A549 (cell line): ENCODE data around the gene TLR9. TPM values are rescaled to one million over a fixed set of nuclear protein-coding genes. Genes with fewer than 3 reads are reported as not detected.
A peak's percentile ranks its signal among the peaks of the same experiment; 100 is the strongest.

Experiments used
- ATAC-seq, 2 experiments: fragments of 200-7000 bp in 1 of 2; fragments of >200 bp in 1 of 2; cut with Nextera tagmentation in 1 of 2; cut with Tn5 transposase in 1 of 2; 3 replicates each; pipeline versions ENCODE4 v1.8.0 to v1.9.1; 2018 to 2020; ENCODE audit warnings: mild to moderate bottlenecking in 1 of 2, moderate library complexity in 1 of 2
- CTCF ChIA-PET: fragments of 300-600 bp; sonication (Branson Sonifier 250); formaldehyde crosslinking; extraction: SDS; loops from one replicate; lab custom pipeline; 2021; ENCODE audit warnings: antibody characterized with exemption, inconsistent platforms; lab: Yijun Ruan, JAX
- POLR2A ChIA-PET: fragments of 350-600 bp; formaldehyde crosslinking; extraction: SDS; loops from one replicate; lab custom pipeline; 2021; ENCODE audit warnings: antibody characterized with exemption, inconsistent platforms; lab: Yijun Ruan, JAX
- DNase-seq, 2 experiments: peaks; one replicate each; pipeline versions ENCODE4 v3.0.0 to v3.0.0-alpha.2; 2011 to 2016; ENCODE audit warnings: low read depth in 1 of 2, low spot score in 1 of 2
- FAIRE-seq: peaks from 2 replicates; lab custom pipeline; 2011; peaks lifted over from hg19 to GRCh38; lab: Jason Lieb, UNC
- H3K27ac ChIP-seq, 2 experiments: fragments of >200 bp; sonication (Bioruptor Twin); formaldehyde crosslinking; 3 replicates each; pipeline ENCODE4 v1.5.1; 2016 to 2017
- H3K4me1 ChIP-seq: fragments of >200 bp; sonication (Bioruptor Twin); formaldehyde crosslinking; 3 replicates; pipeline ENCODE4 v1.6.1; 2016
- H3K4me2 ChIP-seq: fragments of >200 bp; sonication (Bioruptor Twin); formaldehyde crosslinking; 3 replicates; pipeline ENCODE4 v1.6.1; 2016
- H3K4me3 ChIP-seq: fragments of >200 bp; sonication (Bioruptor Twin); formaldehyde crosslinking; 3 replicates; pipeline ENCODE4 v1.5.1; 2016
- H3K9me3 ChIP-seq: fragments of >200 bp; sonication (Bioruptor Twin); formaldehyde crosslinking; 3 replicates; pipeline ENCODE4 v1.6.1; 2016
- ATOH8 ChIP-seq: fragments of 250-450 bp; sonication (Bioruptor Pico); IDR thresholded peaks from 2 replicates; pipeline ENCODE4 v1.5.0; 2020; ENCODE audit warnings: low read depth, mild to moderate bottlenecking, moderate library complexity
- BCL3 ChIP-seq: fragments of >200 bp; sonication (Bioruptor Twin); formaldehyde crosslinking; IDR thresholded peaks from 3 replicates; pipeline ENCODE4 v1.6.1; 2016
- CBX2 ChIP-seq: fragments of 200-600 bp; sonication (generic); IDR thresholded peaks from 2 replicates; pipeline ENCODE4 v1.6.1; 2016; ENCODE audit warnings: low read depth, mild to moderate bottlenecking, borderline replicate concordance
- EHF ChIP-seq: fragments of 250-450 bp; sonication (Bioruptor Pico); IDR thresholded peaks from 2 replicates; pipeline ENCODE4 v1.5.0; 2020; ENCODE audit warnings: mild to moderate bottlenecking
- EHMT2 ChIP-seq: fragments of 200-600 bp; sonication (generic); IDR thresholded peaks from 2 replicates; pipeline ENCODE4 v1.6.1; 2016; ENCODE audit warnings: antibody characterized with exemption, low read depth, mild to moderate bottlenecking, moderate library complexity
- FOXS1 ChIP-seq: fragments of 250-450 bp; sonication (Bioruptor Pico); IDR thresholded peaks from 2 replicates; pipeline ENCODE4 v1.5.0; 2020; ENCODE audit warnings: mild to moderate bottlenecking, moderate library complexity
- GATA3 ChIP-seq: IDR thresholded peaks from 2 replicates; pipeline ENCODE4 v1.6.1; 2012; ENCODE audit warnings: borderline replicate concordance
- HES2 ChIP-seq: fragments of >200 bp; sonication (Bioruptor Twin); formaldehyde crosslinking; IDR thresholded peaks from 2 replicates; pipeline ENCODE4 v1.6.1; 2016
- HEYL ChIP-seq: fragments of 250-450 bp; sonication (Bioruptor Pico); IDR thresholded peaks from 2 replicates; pipeline ENCODE4 v1.8.0; 2021; ENCODE audit warnings: mild to moderate bottlenecking, moderate library complexity
- HOXB13 ChIP-seq: fragments of 250-450 bp; sonication (Bioruptor Pico); IDR thresholded peaks from 2 replicates; pipeline ENCODE4 v1.5.0; 2020; ENCODE audit warnings: low read depth, mild to moderate bottlenecking, moderate library complexity
- MAZ ChIP-seq: fragments of 150-350 bp; IDR thresholded peaks from 2 replicates; pipeline ENCODE4 v1.6.1; 2014; ENCODE audit warnings: antibody characterized with exemption, low read depth, low read length, borderline replicate concordance
- NFE2L2 ChIP-seq: fragments of 150-350 bp; conservative IDR thresholded peaks from 2 replicates; pipeline ENCODE4 v1.6.1; 2014; ENCODE audit warnings: low read length
- RFX5 ChIP-seq: fragments of 450-650 bp; IDR thresholded peaks from 2 replicates; pipeline ENCODE4 v1.7.1; 2014; ENCODE audit warnings: antibody characterized with exemption, mild to moderate bottlenecking, moderate library complexity
- TFCP2L1 ChIP-seq: fragments of 250-450 bp; sonication (Bioruptor Pico); IDR thresholded peaks from 2 replicates; pipeline ENCODE4 v1.5.0; 2021; ENCODE audit warnings: mild to moderate bottlenecking
- ZFP36 ChIP-seq: fragments of 450-650 bp; IDR thresholded peaks from 2 replicates; pipeline ENCODE4 v1.6.1; 2014; ENCODE audit warnings: borderline replicate concordance; ENCODE audit not compliant: partially characterized antibody
- WGBS: methylation state at CpG from one replicate; pipeline ENCODE4 v1.1.6; 2017; ENCODE audit errors: missing lambda C conversion rate; 5-methylcytosine and 5-hydroxymethylcytosine counted together
- polyA plus RNA-seq, 4 experiments: library from polyadenylated mRNA; depleted of rRNA in 3 of 4; stranded (reverse); fragments of >200 nt; fragmentation: RNase III in 1 of 4; extraction: RNeasy Plus Mini Kit Qiagen cat#74134 plus additional on column Dnase treatment in 1 of 4; gene quantifications; 2 replicates in 3 of 4; 3 replicates in 1 of 4; pipeline ENCODE4 v1.2.3, GENCODE V29; 2011 to 2017

The TLR9 gene
- polyA plus RNA-seq, 2 of the 4 experiments (the other 2 are of a cell fraction) = 0.04 TPM; not detected in 1

- Histone ChIP-seq H3K9me3 (no peaks in the 10 kb centered on the region), H3K27ac (no peak overlapping the region), H3K4me3 (no peak overlapping the region), H3K4me2 (no peak overlapping the region), H3K4me1 (no peaks in the 10 kb centered on the region)
- TF ChIP-seq HES2 = no peak
- no peak for TF ChIP-seq HEYL
- no peak for TF ChIP-seq MAZ
- no peak for TF ChIP-seq ATOH8
- no peak for TF ChIP-seq FOXS1 (CRISPR knock-in tag)
- TF ChIP-seq RFX5 = no peak
- no peak for TF ChIP-seq NFE2L2
- no peak for TF ChIP-seq EHMT2
- TF ChIP-seq CBX2 = no peak
- TF ChIP-seq GATA3 = no peak
- 0 out of 6 replicates have a peak, but pooled peaks of 1 of the 2 experiments have one; percentile 11 for ATAC-seq
- DNase-seq = no peak
- ChIA-PET CTCF (interaction anchor here (0.7 to 12.2 kb wide), 4 partner anchors 7 to 145 kb away, joined by 3 to 198 read pairs (median 6); partner anchors contain the start of gene TWF2), POLR2A (interaction anchor here (1.0 kb wide), 1 partner anchor 11 kb away, joined by 3 read pairs; no protein-coding TSS in a partner anchor)
- FAIRE-seq = no peak
- WGBS = 87% methylated on average over 3 of the region's 4 CpGs
Observed at GRCh38 chr3:52227117-52227516, 1.7 kb upstream of the TLR9 start.

GRCh38 chr3:52226229-52226817 lies 878 bp upstream of the TLR9 start:
- 100% methylated on average over 3 of the region's 5 CpGs for WGBS
- Histone ChIP-seq H3K9me3 (no peaks in the 10 kb centered on the region), H3K4me1 (no peaks in the 10 kb centered on the region), H3K4me3 (no peak overlapping the region), H3K27ac (no peak overlapping the region)
- POLR2A ChIA-PET = no interaction called here
- no peak for DNase-seq
- TF ChIP-seq TFCP2L1 (CRISPR knock-in tag) (no peak), BCL3 (no peak), EHF (CRISPR knock-in tag) (no peak)
- TF ChIP-seq, all 56 proteins: peak for 0
- no peak overlapping the region for H3K4me2 ChIP-seq
- ATAC-seq (no peak; a peak in 1 of 6 replicates), FAIRE-seq (no peak)
- CTCF ChIA-PET = interaction anchor here (2.4 to 12.2 kb wide), 2 partner anchors 7 to 114 kb away, joined by 8 to 198 read pairs; partner anchors contain the start of gene TWF2

- ATAC-seq (no peak), DNase-seq (no peak), FAIRE-seq (no peak)
- Histone ChIP-seq H3K4me2 (no peak overlapping the region), H3K9me3 (no peaks in the 10 kb centered on the region), H3K4me3 (no peak overlapping the region), H3K4me1 (no peaks in the 10 kb centered on the region), H3K27ac (no peak overlapping the region)
- CTCF ChIA-PET = interaction anchor here (0.7 to 12.2 kb wide), 8 partner anchors 10 to 116 kb away, joined by 3 to 198 read pairs (median 3); partner anchors contain the start of gene TWF2
- POLR2A ChIA-PET = no interaction called here
- WGBS = 85% methylated on average over 32 of the region's 32 CpGs
- TF ChIP-seq CBX2 = no peak
- no peak for TF ChIP-seq EHMT2
- no peak for TF ChIP-seq ZFP36
- TF ChIP-seq HOXB13 (CRISPR knock-in tag) = no peak
- TF ChIP-seq, all 56 proteins: peak for 0
Observed at GRCh38 chr3:52223449-52224408, 1.7 kb downstream of the TLR9 start.
